ENCODE data around the gene PERM1. TPM values are rescaled to one million over a fixed set of nuclear protein-coding genes. Genes with fewer than 3 reads are reported as not detected.

Gene PERM1
- total and polyA plus RNA-seq, 9 of the 15 experiments (the other 6 are each of a cell fraction or from before 2014, with no cell fraction given) = not detected

DNA sequence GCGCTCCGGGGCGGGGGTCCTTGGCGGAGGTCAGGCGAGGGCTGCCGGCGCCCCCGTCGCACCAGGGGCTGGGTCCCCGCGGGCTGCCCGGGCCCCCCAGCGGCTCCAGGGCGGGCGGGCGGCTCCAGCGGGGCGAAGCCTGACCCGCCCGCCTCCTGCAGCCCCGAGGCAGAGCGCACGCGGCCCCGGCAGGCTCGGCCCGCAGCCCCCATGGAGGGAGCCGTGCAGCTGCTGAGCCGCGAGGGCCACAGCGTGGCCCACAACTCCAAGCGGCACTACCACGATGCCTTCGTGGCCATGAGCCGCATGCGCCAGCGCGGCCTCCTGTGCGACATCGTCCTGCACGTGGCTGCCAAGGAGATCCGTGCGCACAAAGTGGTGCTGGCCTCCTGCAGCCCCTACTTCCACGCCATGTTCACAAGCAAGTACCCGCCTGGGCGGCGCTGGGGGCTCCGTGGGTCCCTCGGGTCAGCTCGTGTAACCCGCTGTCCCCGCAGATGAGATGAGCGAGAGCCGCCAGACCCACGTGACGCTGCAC, 20.7 kb downstream of the PERM1 start:
- ChIA-PET CTCF (ENCODE audit: low intra/inter-chr PET ratio) (interaction anchor here (0.8 kb wide), 1 partner anchor 57 kb away, joined by 4 read pairs; no protein-coding TSS in a partner anchor), POLR2A (interaction anchor here (0.6 to 1.3 kb wide), 2 partner anchors 41 to 110 kb away, joined by 3 read pairs; no protein-coding TSS in a partner anchor)
- H3K27ac ChIP-seq (ENCODE audit: extremely low read depth, low read depth, low read length) = peak overlapping the region; percentile 71; the same call in 1 of the 3 replicates
- intact Hi-C loops (cut with micrococcal nuclease) (no loop called here), in situ Hi-C loops (cut with MboI) (no loop called here)
- H3K9me1 ChIP-seq (ENCODE audit: control insufficient read depth, insufficient read depth, low read length) = no peaks in the 10 kb centered on the region
- no peaks in the 10 kb centered on the region for H3K9me3 ChIP-seq (replicated peaks; ENCODE audit: control insufficient read depth, insufficient read depth, low read depth, low read length)
- FAIRE-seq (peak; percentile 35), ATAC-seq (peak; percentile 16; the same call in 2 of the 3 replicates), DNase-seq (ENCODE audit: extremely low read depth in 1 of 4, low spot score in 3 of 4) (peak; percentile 50 to 77 (median 72))
- H3K36me3 ChIP-seq (ENCODE audit: control insufficient read depth, insufficient read depth, low read length) = peaks cover 59% of the 10 kb centered on the region
- no TSS peak for BruUV-seq (replicated peaks)
- H3K4me2 ChIP-seq (ENCODE audit: insufficient read depth, low read length) = peak overlapping the region; percentile 79
- H2AFZ ChIP-seq (ENCODE audit: low read depth, low read length) = peak overlapping the region; percentile 65
- H3K79me2 ChIP-seq (ENCODE audit: control insufficient read depth, insufficient read depth, low read length) = peaks cover 41% of the 10 kb centered on the region
- H3K4me1 ChIP-seq (replicated peaks in 1 of 2; ENCODE audit: control insufficient read depth in 2 of 2, insufficient read depth in 2 of 2, low read length in 2 of 2) = peaks cover 19 to 84% of the 10 kb centered on the region in 2 experiments
- H3K4me3 ChIP-seq = peak overlapping the region; percentile 72
- no peaks in the 10 kb centered on the region for H3K27me3 ChIP-seq (ENCODE audit: control insufficient read depth in 2 of 2, insufficient read depth in 2 of 2, low read length in 2 of 2)
- H3K9ac ChIP-seq (ENCODE audit: insufficient read depth in 1 of 2, low read depth in 2 of 2, low read length in 2 of 2) = peak overlapping the region; percentile 68 to 94; a peak in 3 of 4 replicates
- 45% methylated on average over 32 of the region's 56 CpGs for WGBS (ENCODE audit: insufficient coverage, low coverage, missing lambda C conversion rate)
- H4K20me1 ChIP-seq (replicated peaks; ENCODE audit: control insufficient read depth, insufficient read depth, low read length) = peaks cover 5% of the 10 kb centered on the region
- TF ChIP-seq FOSL1 (tag; conservative IDR thresholded peaks at IDR 0.05) (no peak), HMG20A (CRISPR knock-in tag; conservative IDR thresholded peaks at IDR 0.05) (no peak), TAF15 (IDR thresholded peaks at IDR 0.05; ENCODE audit: low read depth, low read length) (no peak), STAT5A (IDR thresholded peaks at IDR 0.05; ENCODE audit: borderline replicate concordance, low read length) (no peak), HOXB6 (CRISPR knock-in tag; IDR thresholded peaks at IDR 0.05; ENCODE audit: borderline replicate concordance) (no peak), IRF2 (CRISPR knock-in tag; IDR thresholded peaks at IDR 0.05) (peak; percentile 91; the same call in 1 of the 2 replicates), BACH1 (tag; IDR thresholded peaks at IDR 0.05) (no peak), ZNF551 (CRISPR knock-in tag; IDR thresholded peaks at IDR 0.05) (no peak), KLF1 (tag; IDR thresholded peaks at IDR 0.05) (no peak), XRCC4 (IDR thresholded peaks at IDR 0.05; ENCODE audit: extremely low read depth, insufficient read depth, insufficient read length) (no peak), MECOM (CRISPR knock-in tag; IDR thresholded peaks at IDR 0.05) (no peak), FIP1L1 (IDR thresholded peaks at IDR 0.05; ENCODE audit: low read depth, low read length, poor library complexity, severe bottlenecking) (peak; percentile 40), TRIM24 (IDR thresholded peaks at IDR 0.05) (no peak), TEAD2 (tag; IDR thresholded peaks at IDR 0.05) (no peak), OTX1 (CRISPR knock-in tag; IDR thresholded peaks at IDR 0.05) (no peak), EGR1 (conservative IDR thresholded peaks at IDR 0.05) (no peak), SAP30 (IDR thresholded peaks at IDR 0.05; ENCODE audit: borderline replicate concordance, insufficient read depth, low read depth, low read length, poor library complexity, severe bottlenecking) (no peak), XRCC3 (IDR thresholded peaks at IDR 0.05) (no peak)
- TF ChIP-seq, protein P1, sequence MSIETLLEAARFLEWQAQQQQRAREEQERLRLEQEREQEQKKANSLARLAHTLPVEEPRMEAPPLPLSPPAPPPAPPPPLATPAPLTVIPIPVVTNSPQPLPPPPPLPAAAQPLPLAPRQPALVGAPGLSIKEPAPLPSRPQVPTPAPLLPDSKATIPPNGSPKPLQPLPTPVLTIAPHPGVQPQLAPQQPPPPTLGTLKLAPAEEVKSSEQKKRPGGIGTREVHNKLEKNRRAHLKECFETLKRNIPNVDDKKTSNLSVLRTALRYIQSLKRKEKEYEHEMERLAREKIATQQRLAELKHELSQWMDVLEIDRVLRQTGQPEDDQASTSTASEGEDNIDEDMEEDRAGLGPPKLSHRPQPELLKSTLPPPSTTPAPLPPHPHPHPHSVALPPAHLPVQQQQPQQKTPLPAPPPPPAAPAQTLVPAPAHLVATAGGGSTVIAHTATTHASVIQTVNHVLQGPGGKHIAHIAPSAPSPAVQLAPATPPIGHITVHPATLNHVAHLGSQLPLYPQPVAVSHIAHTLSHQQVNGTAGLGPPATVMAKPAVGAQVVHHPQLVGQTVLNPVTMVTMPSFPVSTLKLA (conservative IDR thresholded peaks at IDR 0.05) = no peak; a peak in 1 of 4 replicates
- TF ChIP-seq, protein P2, sequence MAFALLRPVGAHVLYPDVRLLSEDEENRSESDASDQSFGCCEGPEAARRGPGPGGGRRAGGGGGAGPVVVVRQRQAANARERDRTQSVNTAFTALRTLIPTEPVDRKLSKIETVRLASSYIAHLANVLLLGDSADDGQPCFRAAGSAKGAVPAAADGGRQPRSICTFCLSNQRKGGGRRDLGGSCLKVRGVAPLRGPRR (CRISPR knock-in tag; IDR thresholded peaks at IDR 0.05) = no peak
- TF ChIP-seq, protein P3, sequence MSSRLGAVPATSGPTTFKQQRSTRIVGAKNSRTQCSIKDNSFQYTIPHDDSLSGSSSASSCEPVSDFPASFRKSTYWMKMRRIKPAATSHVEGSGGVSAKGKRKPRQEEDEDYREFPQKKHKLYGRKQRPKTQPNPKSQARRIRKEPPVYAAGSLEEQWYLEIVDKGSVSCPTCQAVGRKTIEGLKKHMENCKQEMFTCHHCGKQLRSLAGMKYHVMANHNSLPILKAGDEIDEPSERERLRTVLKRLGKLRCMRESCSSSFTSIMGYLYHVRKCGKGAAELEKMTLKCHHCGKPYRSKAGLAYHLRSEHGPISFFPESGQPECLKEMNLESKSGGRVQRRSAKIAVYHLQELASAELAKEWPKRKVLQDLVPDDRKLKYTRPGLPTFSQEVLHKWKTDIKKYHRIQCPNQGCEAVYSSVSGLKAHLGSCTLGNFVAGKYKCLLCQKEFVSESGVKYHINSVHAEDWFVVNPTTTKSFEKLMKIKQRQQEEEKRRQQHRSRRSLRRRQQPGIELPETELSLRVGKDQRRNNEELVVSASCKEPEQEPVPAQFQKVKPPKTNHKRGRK (tag; IDR thresholded peaks at IDR 0.05) = no peak

Data from K562 (cell line).